GM12874 (cell line): Measurements from ENCODE around the gene MARK4.

Source experiments
- CTCF ChIP-seq: IDR thresholded peaks from 2 replicates; pipeline ENCODE4 v1.5.1; 2011; ENCODE audit warnings: low read depth, mild to moderate bottlenecking, control low read depth, low read length, moderate library complexity; ENCODE audit not compliant: insufficient read depth

Gene MARK4

GRCh38 chr19:45250832-45251451 is at the start of gene MARK4:
Gene MARK4 (plus strand): TSS chr19:45251271. CDS start chr19:45251589, 318 bp downstream.
- no peak for TF ChIP-seq CTCF

- TF ChIP-seq CTCF, result no peak
Observed at GRCh38 chr19:45202637-45203036, 48.4 kb upstream of the MARK4 start.

DNA sequence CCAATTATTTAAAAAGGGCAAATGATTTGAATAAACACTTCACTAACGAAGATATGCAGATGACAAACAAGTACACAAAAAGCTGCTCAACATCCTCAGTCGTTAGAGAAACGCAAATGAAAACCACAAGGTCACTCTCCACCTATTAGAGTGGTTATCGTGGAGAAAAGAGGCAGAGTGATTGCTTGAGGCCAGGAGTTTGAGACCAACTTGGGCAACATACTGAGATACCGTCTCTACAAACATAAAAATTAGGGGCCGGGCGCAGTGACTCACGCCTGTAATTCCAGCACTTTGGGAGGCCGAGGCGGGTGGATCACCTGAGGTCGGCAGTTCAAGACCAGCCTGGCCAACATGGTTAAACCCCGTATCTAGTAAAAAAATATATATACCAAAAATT is 45.3 kb upstream of the MARK4 start:
- TF ChIP-seq CTCF, result no peak

GRCh38 chr19:45206328-45206727 is 44.7 kb upstream of the MARK4 start:
- TF ChIP-seq CTCF, result no peak

GRCh38 chr19:45211751-45212381 is 39.2 kb upstream of the MARK4 start:
- TF ChIP-seq CTCF, result no peak

DNA sequence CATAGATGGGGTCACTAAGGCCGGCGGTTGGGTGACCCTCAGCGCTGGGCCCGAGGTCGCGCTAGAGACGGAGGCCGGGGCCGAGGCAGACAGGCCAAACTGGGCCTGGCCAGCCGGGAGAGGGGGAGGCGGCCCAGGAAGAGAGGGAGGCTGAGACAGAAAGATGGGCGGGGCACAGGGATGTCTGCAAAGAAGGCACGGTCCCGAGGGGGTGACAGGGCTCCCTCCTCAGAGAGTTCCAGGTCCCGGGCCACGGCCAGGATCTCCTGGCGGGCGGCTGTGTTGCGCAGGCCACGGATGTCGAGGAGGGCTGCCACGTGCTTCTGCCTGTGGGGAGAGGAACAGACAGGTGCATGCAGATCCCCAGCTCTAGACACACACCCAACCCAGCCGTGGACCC is 38.0 kb upstream of the MARK4 start:
- TF ChIP-seq CTCF, result no peak

DNA sequence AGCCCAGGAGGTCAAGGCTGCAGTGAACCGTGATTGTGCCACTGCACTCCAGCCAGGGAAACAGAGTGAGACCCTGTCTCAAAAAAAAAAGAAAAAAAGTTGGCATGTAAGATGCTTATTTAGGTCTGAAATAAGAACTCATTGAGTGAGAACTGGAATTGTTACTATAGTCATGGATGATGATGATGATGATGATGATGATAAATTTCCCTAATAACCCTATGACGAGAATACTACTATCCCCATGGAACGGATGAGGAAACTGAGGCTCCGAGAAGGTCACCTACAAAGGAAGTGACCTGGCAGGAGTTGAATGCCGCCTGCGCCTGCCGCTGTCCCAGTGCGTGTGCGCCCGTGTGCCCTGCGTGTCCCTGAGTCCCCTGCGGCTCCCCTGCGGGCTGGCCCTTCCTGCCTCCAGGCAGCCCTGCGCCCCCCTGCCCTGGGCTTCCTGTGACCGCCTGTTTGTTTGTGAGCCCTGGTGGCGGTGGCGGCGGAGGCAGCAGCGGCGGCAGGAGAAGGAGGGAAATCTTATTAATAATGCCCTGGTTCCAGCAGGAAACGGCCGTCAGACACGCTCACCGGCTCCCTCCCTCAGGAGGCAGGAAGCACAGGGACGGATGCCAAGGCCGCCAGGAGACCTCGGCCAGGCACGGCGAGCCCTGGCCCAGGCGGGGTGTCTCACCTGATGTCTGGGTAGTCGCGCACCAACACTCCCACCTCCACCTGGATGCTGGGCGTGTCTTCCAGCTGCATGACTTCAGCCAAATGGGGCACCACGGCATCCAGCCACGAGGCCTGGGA is 35.5 kb upstream of the MARK4 start:
- TF ChIP-seq CTCF, result no peak
